NCI-H774 (cell line): ENCODE results near the gene MVB12A.
A peak's percentile ranks its signal among the peaks of the same experiment; 100 is the strongest.

ENCODE experiments used
- DNase-seq: peaks from one replicate; lab custom pipeline; 2025; lab: John Stamatoyannopoulos, UW

Gene MVB12A

DNA sequence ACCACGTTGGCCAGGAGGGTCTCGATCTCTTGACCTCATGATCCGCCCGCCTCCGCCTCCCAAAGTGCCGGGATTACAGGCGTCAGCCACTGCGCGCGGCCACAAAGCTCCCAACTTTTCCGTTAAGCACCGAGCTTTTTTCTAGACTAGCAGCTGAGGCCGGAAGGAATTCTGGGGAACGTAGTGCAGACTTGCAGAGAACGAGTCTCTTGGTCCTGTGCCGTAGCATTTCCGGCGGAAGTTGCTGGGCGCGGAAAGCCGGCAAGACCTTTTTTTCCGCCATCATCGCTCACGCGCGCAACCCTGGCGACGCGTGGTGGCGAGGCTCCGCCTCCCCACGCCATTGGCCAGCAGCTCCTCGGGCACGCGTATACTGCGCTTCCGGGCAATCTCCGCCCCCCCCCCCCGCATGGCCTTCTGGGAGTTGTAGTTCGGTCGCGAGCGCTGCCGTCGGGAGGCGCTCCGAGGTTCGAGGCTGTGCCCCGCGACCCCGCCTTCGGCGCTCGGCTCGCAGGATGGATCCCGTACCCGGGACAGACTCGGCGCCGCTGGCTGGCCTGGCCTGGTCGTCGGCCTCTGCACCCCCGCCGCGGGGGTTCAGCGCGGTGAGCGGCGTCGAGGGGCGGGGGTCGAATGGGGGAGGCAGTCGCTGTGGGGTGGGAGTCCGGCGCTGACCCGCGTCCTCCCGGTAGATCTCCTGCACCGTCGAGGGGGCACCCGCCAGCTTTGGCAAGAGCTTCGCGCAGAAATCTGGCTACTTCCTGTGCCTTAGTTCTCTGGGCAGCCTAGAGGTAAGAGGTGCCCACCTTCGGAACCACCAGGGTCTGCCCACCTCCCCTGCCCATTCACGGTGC, at the start of gene MVB12A:
Gene MVB12A, plus strand, starts transcription at position 427 of the 854 bp plus-strand sequence. Its CDS starts 89 bp downstream, at position 516.
- peak; percentile 98 for DNase-seq

DNA sequence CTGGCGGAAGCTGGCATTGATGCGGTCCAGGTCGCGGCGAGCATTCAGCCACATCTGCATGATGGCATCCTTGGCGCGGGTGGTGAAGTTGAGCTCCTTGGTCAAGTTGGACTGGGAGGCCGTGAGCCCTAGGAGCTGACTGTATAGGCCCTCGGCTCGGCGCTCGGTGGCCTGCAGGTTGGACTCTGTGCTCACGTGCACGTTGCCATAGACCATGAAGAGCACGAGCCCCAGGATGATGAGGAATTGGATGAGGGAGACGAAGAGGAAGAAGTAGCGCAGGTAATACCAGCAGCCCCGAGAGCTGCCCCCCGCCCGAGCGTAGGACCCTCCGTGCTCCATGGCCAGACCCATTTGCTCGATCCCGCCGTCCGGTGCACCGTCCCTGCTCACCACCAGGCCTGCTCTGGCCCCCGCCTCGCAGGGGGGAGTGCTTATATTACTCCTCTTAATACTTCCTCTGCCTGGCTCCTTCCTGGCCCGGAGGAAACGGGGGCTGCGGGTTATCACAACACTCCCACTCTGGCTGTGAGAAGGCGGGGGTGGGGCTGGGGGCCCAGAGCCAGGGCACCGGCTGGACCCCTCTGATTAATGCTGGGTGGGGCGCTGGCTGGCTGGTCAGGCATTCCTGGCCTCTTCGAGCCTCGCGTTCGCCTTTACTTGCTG, 42.8 kb upstream of the MVB12A start, which contains the start of gene PLVAP:
Gene PLVAP, minus strand, starts transcription at position 408 of the 666 bp plus-strand sequence. Its CDS starts 54 bp downstream, at position 354.
- DNase-seq, result no peak

DNA sequence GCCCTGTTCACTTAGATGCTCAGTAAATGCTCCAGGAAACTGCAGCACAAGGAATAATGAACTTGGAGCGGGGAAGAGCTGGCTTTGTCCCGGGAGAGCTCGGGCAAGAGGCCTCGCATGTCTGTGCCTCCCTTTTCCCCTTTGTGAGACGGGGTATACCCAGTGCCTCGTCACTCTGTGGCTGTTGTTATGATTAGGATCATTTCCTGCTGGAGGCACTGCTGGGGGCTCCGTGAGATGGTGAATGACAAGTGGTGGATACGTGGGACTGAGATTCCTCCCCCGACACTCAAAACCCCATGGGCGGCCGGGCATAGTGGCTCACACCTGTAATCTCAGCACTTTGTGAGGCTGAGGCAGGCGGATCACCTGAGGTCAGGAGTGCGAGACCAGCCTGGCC, 41.6 kb upstream of the MVB12A start:
- DNase-seq, result no peak

DNA sequence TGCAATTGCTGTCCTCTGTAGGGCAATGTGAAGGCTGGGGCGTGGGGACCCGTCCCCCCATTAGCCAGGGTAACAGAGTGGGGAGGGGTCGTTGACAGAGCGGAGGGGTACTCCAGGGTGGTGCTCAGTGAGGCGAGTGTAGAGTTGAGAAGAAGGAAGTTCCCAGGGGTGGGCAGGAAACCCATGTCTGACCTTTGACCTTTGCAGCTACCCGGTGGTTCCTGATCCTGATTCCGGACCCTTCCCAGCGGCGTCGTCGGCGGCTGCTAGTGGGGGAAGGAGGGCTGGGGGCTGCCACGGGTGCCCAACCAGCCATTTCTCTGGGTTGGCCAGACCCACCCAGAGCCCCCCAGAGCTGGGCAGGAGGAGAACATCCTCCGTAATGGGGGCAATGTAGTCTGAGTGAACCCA, 40.6 kb upstream of the MVB12A start:
- no peak for DNase-seq

DNA sequence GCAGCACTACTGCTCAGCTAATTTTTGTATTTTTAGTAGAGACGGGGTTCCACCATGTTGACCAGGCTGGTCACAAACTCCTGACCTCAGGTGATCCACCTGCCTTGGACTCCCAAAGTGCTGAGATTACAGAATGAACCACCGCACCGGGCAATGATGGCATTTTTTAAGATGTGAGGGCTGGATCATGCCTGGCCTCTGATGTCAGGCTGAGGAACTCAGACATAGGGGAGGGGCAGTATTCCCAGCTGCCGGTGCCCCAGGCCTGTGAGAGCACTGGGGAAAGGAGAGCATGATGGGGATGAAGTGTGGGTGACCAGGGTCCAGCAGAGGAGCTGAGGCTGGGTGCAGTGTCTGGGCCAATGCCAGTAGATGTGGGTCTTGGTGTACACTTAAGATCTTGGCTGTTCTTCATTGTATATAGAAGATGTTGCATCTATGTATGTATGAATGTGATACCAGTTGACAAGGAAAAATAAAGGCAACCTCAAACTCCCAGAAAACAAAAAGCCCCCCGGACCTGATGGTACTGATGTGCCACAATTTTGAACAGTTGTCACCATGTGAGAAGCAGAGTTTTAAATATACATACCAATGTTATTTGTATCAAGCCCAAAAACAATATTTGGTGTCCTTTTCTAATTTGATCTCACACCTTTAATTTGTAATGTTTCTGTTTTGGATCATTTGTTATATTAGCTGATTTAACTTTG, 39.3 kb upstream of the MVB12A start:
- DNase-seq, result no peak

DNA sequence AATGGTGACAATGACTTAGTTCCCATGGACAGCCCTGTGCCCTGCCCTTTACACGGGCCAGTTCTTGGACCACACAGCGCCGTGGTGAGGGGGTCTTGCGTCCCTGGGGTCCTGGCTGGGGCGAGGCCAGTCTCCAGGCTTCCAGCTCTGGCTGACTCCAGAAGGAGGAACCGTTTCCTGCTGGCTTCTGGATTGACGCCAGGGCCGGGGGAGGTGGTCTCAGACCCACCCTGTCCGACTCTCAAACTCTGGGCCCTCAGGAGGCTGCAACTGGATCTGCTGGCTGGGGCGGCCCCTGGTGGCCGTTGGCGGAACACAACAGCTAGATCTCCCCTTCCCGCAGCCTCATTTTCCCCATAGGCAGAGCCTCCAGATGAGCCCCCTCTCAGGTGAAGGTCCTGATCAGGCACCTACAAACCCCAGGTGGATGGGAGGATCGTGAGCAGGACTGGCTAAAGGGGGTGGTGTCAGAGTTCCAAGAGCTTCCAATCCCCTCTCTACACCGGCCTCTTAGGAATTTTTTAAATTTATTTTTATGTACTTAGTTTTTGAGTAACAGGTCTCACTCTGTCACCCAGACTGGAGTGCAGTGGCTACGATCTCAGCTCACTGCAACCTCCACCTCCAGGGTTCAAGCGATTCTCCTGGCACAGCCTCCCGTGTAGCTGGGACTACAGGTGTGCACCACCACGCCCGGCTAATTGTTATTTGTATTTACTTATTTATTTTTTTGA, 33.8 kb upstream of the MVB12A start:
- peak; percentile 41 for DNase-seq

DNA sequence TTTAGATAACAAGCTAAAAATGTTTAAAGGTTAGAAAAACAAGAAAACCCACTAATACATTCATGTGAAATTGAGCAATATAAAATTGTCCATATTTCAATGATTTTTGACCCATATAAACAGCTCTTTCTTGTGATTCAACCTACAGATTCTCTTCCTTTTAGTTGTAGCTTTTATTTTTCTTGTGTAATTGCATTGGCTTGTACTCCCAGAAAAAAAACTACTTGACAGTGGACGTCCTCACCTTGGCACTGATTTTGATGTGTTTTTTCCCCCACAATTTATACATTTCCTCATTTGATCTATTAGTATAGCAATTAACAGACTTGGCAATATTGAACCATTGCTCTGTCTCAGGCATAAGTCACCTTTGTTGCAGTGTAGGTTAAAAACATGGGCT, 30.6 kb upstream of the MVB12A start:
- no peak for DNase-seq

DNA sequence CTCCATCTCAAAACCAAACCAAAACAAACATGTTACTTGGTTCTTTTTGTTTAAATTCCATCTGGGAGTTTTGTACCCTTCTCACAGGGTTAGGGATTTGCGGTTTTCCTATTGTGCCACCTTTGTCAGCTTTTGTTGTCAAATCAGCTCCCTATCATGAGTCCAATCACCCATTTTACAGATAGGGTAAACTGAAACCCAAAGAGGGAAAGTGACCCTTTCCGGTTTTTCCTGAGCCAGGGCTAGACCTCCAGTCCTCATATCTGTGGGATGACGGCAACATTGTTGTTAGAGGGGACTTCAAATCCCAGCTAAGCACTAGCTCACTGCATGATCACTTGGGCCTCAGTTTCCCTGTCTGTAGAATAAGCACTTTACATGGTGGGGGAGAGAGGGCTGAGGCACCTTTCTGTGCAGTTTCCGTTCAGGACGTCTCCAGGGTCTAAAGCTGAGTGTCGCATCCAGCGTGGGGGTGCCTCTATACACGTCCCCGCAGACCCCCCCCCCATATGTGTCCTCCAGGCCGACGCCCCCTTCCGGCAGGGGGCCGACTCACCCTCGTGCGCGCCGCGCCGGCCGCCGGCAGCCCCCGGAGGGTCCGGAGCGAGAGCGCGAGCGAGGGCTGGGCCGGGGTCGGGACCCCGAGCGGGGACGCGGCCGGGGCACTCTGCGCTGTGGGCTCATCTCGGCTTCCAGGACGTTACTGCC, 29.7 kb upstream of the MVB12A start:
- DNase-seq, result no peak

DNA sequence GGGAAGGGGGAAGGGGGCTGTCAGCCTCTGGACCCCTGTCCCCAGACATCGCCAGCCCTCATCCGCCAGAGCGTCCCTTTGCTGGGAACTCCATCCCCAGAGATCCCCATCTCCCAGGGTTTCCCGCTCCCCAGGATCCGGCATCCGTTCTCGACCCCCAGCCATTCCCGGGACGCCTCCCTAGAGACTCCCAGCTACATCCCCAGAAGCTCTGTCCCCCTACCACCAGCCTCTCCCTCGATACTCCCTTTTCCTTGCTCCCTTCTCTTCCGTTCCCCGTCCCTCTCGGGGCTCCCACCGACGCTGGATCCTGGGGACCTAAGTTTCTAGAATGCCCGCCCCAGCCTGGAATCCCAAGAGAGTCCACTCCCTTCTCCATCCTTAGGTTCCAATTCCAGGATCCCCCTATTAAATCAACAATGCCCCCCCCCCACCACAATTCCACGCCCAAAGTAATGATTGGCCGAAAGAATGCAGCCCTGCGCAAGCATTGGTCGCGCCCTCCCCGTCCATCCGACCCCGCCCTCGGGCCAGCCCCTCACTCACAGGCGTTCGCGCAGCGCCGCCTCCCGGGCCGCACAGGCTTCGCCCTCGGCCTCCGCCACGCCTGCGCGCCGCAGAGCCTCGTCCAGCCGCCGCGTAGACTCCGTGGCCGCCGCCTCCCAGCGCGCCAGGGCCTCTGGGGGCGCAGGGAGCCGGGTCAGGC, 29.0 kb upstream of the MVB12A start:
- DNase-seq, result peak; percentile 93

DNA sequence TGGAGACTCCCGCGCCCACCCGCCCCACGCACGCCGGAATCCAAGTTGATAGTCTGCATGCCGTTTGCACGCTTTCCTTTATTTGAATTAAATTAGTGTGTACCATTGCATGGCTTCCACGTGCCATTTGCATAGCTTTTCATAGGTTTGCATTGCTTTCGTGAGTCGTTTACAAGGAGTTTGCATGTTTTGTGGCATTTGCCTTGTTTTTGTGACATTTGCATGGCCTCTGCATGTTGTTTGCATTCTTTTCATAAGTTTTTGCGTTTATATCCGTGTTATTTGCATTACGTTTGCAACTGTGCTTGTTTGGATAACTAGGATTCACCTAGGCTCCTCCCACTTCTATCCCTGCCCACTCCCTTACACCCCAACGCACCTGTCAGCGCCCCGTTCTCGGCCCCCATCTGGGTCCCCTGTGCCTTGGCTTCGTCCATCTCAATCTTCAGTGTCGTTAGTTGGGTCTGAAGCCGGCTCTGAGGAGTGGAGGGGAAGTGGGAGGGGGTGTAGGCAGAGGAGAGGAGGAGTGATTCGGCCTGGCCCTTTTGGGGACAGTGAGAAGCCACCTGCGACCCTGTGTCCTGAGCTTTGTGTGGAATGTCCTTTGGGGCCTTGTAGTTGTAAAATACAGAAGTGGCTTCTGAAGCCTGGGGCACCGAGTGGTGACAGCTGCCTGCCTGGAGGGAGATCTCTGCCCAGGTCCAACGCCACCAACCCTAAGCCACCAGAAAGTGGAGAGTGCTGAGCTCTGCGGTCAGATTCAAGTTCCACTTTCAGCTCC, 28.3 kb upstream of the MVB12A start:
- no peak for DNase-seq

DNA sequence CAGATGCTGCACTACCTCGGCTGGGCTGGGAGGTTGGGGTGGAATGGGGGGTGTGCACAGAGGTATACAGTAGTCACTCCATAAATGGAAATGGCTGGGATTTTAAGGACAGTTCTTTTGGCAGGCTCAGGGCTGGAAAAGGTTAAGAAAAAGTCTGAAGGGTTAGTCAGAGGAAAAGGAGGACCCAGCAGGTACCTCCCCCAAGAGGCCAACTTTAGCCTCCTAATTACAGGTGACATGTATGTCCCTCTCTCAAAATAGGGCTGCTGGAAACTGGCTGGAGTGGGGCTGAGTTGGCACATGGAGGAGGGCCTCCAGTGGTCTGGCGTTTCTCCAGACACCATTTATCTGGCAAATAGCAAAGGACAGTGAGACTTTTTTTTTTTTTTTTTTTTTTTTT, 26.8 kb upstream of the MVB12A start:
- no peak for DNase-seq

DNA sequence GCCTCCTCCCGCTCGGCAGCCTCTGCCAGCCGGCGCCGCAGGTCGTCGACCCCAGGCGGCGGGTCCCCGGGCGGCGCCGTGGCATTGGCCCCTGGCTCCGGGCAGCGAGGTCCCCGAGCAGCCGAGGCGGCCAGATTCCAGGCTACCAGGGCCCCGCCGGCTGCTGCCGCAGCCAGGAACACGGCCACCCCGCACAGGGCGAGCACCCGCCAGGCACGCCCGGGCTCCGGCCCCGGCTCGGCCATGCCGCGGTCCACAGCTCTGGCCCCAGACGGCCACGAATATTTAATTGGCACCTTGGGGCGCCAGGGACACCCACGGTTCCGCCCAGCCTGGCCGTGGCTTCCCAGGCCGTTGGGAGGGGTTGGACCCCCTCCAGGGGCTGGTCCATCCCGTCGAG, 25.9 kb upstream of the MVB12A start, which contains the start of gene CCDC194:
Gene CCDC194, minus strand, starts transcription at position 283 of the 400 bp plus-strand sequence. Its CDS starts 38 bp downstream, at position 245.
- DNase-seq, result no peak

DNA sequence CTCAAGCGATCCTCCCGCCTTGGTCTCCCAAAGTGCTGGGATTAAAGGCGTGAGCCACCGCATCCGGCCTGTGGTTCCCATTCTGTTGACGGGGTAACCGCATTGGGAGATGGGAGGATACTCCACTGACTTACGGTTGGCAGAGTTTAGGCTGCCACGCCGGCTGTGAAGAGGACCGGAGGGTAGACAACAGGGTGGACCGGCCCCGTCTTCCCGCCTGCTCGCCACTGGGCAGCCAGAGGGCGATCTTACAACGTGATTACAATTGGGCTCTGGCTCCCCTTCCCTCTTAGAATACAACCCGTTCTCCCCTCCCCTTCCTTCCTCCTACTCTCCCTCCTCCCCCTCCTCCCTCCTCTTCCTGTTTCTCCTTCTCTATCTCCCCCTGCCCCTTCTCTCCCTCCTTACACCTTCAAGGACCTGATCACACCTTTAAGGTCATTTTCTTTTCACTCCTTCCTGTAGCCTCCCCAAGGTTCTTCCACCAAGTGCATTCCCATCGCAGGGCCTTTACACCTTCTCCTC, 24.9 kb upstream of the MVB12A start:
- no peak for DNase-seq

DNA sequence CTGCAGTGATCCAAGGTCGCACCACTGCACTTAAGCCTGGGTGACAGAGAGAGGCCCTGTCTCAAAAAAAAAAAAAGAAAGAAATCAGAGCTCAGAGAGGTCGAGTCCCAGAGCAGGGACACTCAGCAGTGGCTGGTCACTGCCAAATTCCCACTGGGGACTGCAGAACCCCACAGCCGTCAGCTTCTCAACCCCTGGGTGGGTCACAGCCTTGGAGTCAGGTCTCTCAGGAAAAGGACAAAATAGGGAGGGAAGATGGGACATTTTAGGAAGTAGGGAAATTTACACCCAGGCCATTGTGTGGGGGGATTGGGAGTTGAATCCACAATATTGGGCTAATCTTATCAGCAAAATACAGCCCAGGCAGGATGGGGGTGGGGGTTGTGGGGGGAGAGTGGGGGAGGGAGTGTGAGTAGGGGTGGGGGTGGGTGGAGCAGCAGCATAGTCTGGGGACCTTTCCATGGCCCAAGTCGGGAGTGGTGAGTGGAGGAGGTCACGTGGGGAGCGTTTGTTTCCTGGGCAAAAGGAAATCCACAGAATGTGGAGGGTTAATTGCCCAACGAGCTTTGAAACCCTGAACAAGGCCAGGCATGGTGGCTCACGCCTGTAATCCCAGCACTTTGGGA, 20.8 kb upstream of the MVB12A start:
- DNase-seq, result no peak

DNA sequence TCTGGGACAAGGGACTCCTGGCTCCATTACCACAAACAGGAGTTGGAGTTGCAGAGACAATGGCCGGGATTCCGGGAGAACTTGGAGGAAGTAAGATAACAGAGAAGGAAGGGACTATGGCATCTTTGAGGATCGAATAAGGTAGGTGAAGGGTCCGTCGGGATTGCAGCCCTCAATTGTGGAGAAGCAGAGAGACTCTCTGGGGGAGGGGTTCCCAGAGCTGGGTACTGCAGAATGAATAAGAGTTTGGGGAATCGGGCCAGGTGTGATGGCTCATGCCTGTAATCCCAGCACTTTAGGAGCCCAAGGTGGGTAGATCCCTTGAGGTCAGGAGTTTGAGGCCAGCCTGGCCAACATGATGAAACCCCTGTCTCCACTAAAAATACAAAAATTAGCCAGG, 18.2 kb upstream of the MVB12A start:
- DNase-seq, result no peak

DNA sequence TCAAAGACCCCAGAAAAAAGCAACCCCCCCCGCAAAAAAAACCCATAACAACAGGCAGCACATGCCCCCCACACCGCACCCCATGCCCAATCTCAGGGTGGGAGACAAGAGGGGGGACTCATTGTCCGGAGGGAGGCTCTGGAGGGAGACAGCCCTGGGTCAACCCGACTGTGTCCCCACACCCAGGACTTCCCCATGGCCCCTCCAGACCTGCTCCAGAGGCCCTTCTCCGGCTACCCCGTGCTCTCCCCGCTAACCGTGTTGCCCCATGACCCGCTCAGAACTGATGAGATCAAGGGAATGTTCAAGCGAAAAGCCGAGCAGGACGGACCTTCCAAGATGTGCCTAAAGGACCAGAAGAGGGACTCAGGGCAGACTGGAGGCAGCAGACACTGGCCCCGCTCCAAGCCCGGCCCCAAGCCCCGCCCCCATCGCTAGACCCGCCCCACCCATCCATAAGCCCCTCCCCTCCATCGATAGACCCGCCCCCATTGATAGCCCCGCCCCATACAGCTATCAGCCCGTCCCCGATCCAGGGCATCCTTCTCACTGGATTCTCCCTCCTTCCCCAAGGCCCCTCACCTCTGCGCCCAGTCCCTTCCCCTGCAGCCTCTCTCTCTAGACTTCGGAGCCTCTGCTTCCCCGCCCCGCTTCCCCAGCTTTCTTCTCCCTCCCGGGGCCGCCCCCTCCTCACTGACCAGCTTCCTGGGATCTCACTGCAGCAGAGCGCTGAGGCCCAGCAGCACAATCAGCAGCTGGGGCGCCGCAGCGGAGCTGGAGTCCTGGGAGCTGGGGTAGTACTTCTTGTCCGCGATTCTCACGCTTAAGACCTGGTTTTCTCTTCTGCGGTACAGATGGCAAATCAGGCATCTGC, 16.6 kb upstream of the MVB12A start:
- DNase-seq, result no peak

DNA sequence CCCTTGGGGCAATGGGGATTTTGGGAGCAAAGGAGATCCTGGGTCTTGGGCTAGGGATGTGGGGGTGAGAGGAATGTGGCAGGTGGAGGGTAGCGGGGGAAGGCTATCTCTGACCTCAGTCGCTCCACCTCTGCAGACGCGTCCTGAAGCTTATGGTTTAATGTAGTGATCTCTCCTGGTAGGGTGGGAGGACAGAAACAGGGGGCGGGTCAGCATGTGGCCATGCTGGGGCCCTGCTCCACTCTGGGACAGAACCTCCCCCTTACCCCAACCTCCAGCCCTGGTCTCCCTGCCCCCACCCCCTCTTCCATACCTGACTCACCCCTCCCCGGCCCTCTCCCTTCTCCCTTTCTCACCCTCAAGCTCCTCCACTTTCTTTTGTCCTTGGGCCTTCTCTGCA, 15.8 kb upstream of the MVB12A start:
- DNase-seq, result no peak
